ENCODE results near the gene UBE2R2.

Gene UBE2R2

DNA sequence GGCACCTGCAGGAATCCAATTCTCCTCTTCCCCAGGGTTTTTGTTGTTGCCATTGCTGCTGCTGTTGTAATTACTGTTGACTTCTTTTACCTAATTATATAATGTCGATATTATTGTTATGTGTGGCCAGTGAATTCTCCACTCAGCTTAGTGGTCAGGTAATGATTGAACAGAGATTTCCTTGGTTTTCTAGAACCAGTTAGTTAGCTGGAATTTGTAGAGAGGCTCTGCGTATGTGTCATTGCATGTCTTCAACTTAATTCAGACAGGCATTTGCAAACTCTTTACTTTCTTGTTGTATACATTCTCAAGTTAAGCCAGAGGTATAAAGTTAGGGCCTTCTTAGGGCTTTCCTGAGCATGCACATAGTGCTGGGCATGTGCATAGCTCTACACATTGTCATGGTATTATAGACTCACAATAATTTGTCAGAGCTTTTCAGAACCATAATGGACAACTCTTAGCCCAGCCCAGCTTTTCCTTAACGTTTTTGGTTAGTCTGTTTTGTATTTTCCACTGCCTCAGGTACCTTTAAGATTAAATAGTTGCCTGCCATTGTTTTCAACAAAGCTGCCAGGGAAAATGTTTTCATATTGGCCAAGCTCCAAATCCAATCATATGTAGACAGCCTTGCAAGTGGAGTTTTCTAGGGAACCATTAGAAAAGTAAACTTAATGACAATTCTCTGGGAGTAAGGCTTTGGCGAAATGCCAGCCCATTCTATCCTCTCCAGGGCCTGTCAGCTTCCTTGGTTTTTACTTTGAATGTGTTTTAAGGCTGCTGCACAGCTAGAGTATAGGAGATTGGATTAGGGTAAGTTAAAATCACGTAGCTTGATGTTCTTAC is 68.1 kb downstream of the UBE2R2 start:
- DNase-seq (ENCODE audit: low spot score) = no peak

DNA sequence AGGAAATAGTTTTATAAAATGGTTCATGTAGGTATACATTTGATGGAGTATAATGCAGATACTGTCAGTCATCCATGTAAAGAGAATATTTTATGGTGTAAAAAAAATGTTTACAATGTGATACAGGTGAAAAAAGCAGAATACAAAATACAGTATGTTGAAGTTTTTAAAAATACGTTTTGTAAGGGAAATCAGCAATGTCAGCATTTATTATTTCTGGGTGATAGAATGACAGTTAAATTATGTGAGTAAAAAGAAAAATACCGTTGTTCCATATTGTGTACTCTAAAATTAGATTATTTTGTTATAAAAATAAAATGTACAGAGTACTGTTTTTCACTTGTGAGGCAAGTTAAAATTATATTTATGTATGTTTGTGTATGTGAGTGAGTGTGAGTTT is 69.0 kb downstream of the UBE2R2 start:
- DNase-seq (ENCODE audit: low spot score) = no peak

DNA sequence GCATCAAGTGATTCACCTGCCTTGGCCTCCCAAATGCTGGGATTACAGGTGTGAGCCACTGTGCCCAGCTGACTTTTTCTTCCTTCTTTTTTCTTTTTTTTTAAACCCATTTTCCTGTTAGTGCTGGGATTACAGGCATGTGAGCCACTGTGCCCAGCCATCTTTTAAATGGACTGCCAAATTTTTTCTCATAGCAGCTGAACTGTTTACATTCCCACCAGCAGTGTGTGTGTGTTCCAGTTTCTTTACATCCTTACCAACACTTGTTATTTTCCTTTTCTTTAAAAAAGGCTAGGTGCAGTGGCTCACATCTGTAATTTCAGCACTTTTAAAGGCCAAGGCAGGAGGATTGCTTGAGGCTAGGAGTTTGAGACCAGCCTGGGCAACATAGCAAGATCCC is 76.9 kb downstream of the UBE2R2 start:
- DNase-seq (ENCODE audit: low spot score) = no peak

DNA sequence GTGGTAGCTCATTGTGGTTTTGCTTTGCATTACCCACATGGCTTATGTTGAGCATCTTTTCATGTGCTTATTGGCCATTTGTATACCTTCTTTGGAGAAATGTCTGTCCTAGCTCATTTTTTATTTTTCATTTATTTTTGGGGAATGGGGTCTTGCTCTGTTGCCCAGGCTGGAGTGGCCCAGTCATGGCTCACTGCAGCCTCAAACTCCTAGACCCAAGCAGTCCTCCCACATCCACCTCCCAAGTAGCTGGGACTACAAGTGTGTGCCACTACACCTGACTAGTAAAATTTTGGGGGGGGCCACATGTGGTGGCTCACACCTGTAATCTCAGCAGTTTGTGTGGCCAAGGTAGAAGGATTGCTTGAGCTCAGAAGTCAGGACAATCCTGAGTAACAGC is 77.4 kb downstream of the UBE2R2 start:
- no peak for DNase-seq (ENCODE audit: low spot score)

DNA sequence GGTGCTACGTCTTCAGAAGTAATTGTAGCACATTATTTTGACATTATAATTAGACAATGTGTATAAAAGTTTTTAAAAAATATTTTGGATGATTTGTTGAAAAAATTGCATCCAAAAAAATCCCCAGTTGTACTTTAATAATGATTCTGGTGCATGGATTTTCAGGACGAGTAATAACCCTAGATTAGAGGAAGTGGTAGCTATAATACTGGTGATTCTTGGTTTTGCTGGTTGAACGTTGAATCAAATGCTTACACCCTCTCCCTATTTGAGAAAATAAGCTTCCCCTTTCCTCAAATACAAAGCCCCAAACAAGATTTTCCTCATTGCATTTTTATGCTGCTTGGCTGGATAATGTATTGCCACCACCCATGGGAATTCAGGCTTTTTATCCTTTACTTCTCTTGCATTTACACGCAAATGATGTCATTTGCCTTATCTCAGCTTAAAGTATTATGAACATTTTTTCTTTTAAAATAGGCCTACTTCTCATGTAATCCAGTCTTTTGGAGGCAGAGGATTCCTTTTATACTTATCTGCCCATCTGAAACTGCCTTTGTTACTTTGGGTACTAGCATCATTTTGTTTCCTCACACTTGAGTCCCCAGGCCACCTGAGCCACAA is 86.3 kb downstream of the UBE2R2 start:
- no peak for DNase-seq (ENCODE audit: low spot score)

DNA sequence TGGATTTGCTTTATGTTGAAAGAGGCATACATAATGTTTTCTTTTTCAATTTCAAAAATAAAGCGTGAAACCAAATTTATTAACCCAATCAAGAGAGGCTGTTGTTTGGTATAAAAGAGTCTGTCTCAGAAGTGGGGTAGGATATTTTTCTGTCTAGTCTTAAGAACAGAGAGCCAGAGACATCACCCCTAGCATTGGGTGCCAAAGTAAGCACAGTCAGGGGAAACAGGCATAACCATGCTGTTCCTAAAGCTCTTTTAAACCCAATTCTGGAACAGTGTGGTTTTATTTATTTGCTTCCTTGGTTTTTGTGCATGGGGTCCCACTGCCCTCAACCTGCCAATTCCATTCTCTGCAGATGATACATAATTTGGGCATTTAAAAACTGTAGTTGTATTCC is 88.2 kb downstream of the UBE2R2 start:
- DNase-seq (ENCODE audit: low spot score) = no peak

DNA sequence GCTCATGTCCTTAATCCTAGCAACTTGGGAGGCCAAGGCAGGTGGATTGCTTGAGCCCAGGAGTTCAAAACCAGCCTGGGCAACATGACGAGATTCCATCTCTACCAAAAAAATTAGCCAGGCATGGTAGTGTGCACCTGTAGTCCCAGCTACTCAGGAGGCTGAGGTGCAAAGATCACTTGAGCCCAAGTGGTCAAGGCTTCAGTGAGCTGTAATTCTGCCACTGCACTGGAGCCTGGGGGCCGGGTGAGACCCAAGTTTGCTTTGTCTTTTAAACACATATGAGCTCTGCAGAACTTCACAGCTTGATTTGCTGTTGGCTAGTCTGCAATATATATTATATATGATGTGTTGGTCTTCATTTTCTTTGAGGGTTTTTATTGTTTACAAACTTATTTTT is 89.8 kb downstream of the UBE2R2 start:
- no peak for DNase-seq (ENCODE audit: low spot score)

DNA sequence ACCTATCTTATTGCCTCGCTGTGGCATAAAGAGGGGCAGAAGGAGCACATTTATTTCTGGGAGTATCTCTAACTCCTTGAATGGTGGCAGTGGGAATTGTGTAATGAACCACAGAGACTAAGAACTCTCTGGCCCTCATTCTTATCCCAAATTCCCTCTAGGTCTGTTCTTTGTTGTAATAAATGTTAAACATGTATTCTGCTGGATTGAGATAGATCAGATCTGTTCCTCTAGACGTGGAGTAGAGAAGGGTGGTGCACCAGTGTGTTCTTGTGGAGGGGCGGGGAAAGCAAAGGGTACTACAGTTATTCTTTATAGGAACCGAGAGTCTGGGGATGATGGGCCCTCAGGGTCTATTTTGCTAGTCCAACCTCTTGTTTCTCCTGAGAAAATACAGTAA is 90.4 kb downstream of the UBE2R2 start:
- DNase-seq (ENCODE audit: low spot score) = no peak

DNA sequence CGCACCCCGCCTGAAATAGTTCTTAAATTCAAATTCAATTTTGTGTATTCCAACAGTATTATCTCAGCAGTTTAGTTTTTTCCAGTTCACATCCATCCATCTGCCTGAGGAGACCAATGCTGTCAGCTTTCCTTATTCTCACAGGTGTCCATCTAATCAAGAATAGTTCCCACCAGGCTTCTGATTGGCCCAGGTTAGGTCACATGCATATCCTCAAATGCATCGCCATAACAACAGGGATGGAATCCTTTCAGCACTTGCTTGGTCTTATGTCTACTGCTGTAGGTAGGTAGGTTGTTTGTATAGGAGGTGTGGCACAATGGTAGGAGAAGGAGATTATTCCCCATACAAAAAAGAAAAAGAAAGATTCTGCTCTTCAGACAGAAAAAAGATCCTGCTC is 91.2 kb downstream of the UBE2R2 start:
- DNase-seq (ENCODE audit: low spot score) = no peak

DNA sequence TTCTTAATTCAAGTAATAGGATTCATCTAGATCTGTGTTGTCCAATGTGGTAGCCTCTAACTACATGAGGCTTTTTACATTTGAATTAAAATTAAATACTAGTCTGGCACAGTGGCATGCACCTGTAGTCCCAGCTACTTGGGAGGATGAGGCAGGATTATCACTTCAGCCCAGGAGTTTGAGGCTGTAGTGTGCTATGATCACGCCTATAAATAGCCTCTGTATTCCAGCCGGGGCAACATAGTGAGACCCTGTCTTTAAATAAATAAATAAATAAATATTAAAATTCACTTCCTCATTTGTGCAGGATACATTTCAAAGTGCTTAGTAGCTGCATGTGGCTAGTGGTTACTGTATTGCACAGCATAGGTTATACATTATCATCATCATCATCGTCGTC is 91.8 kb downstream of the UBE2R2 start:
- DNase-seq (ENCODE audit: low spot score) = no peak

DNA sequence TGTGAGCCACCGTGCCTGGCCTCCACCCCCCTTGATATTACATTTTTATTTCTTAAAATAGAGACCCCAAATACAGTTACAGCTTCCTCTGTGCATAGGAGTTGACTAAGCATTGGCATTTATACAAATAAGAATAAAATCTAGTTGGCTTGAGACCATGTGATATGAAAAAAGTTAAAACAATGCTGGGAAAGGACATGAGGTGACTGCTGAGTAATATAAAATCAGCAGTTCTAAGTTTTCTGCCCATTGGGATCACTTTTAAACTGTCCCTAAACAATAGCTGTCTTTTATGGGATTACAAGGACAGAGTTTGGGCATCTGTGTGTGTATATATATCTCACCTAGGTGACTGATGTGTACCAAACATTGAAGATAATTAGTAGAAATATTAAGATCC is 96.6 kb downstream of the UBE2R2 start:
- DNase-seq (ENCODE audit: low spot score) = no peak

DNA sequence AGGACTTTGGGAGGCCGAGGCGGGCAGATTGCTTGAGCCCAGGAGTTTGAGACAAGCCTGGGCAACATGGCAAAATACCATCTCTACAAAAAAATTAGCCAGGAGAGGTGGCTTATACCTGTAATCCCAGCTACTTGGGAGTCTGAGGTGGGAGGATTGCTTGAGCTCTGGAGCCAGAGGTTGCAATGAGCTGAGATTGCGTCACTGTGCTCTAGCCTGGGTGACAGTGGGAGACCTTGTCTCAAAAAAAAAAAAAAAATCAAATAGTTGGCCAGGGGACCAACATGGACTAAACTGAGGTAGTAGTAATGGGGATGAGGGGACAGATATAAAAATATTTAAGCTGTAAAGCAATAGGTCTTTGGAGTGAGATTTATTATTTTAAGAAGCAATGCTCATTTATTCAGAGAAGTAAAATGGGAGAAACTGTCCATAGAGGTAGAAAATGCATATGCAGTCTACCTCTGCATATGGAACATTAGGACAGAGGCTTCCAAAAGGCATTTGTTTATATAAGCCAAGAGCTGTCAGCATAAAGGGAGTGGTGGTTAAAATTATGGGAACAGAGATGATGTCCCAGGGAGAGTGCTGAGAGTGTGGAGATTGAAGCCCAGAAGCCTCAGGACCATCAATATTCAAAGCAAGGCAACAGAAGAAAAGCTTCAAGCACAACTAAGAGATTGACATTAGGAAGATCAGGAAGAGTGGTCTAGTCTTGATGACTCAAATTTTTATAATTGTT is 98.1 kb downstream of the UBE2R2 start:
- DNase-seq (ENCODE audit: low spot score) = no peak

DNA sequence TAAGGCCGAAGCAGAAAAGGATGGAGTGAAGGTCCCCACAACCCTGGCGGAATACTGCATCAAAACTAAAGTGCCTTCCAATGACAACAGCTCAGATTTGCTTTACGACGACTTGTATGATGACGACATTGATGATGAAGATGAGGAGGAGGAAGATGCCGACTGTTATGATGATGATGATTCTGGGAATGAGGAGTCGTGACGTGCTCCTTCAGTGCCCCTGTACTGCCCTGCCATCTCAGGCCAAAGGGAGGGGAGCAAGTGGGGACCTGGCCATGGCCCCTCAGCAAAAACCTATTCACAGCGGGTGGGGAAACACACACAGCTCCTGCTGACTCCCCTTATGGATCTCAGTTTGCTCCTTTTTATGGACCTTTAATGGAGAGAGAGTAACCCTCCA is 100.1 kb downstream of the UBE2R2 start:
- no peak for DNase-seq (ENCODE audit: low spot score)

DNA sequence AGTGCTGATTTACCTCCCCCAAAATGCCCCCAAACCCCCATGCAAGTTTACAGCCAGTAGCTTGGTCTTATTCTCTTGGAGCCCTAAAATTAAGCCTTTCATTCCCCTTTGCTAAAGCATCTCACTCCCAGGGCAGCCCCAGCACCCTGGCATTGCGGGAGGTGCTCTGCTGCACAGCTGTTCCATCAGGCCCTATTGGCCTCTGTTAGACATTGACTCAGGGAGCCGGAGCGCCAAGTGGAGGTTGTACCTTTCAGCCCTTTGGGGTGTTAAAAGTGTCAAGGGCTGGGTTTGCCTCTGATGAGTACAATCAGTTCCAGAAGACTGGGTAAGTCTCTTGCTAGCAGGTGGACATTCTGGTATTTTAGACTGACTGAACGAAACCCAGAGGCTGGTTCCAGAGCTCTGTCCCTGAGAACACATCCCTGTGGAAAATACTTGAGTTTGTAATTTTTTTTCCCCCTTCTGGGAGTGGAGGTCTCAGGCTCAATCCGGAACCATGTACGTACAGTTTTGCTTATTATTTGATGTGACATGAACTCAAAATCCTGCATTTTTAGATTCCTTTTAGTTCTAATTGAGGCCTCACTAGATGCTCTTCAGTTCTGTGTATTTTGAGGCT is 102.4 kb downstream of the UBE2R2 start:
- no peak for DNase-seq (ENCODE audit: low spot score)

DNA sequence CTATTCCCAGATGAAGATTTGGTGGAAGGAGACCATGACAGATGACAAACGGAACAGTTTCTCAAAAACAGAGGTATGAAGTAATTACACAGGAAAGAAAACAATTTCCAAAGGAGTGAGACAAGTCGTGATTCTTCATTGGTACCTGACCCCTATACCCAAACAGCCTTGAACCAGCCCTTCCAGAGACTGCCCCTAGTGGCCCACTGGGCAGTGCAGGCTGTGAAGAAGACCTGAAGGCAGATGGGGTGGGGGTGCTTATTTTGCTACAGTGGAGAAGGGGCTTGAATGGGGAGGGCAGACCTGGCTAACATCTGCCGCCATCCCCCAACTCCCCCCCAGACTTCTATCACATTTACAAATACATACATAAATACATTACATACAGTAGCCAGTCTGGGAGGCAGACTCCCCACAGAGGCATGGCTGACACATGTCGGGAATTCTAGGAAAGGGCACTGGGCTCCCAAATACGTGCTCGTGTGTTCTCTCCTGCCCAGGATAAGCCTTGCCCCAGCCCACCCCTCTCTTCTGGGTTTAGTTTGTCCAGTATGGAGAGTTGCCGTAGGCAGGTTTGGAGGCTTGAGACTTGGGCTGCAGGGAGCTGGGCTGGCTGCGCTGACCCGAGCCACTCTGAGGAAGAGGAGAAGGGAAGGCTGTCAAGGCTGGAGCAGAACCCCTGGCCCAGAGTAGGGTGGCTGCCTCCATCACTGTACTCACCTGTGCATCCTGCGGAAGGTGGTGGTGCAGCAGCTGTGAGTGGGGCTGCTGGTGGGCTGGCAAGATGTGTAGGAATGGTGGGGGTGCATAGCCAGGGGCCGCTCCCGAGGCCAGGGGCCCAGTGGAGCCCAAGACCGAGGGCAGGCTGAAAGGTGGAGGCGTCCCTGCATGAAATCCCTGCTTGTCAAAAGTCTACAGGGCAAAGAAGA is 105.3 kb downstream of the UBE2R2 start:
- DNase-seq (ENCODE audit: low spot score) = peak; percentile 21

DNA sequence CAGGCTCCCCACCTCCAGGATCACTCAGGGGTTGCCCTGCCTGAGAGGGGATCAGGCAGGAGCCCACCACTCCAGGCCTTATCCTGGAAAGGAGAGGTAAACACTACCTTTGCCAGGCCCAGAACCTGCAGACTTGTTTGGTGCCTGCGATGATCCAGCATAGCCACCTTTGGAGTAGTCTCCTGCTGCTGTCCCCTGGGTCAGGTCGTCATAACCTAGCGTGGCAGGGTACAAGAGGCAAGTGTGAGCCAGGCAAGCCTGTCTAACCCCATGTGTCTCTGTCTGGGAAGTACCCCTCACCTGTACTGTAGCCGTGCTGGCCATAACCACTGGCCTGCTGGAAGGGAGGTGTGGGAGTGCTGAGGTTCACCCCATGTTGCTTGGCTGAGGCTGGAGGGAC is 106.1 kb downstream of the UBE2R2 start:
- no peak for DNase-seq (ENCODE audit: low spot score)

DNA sequence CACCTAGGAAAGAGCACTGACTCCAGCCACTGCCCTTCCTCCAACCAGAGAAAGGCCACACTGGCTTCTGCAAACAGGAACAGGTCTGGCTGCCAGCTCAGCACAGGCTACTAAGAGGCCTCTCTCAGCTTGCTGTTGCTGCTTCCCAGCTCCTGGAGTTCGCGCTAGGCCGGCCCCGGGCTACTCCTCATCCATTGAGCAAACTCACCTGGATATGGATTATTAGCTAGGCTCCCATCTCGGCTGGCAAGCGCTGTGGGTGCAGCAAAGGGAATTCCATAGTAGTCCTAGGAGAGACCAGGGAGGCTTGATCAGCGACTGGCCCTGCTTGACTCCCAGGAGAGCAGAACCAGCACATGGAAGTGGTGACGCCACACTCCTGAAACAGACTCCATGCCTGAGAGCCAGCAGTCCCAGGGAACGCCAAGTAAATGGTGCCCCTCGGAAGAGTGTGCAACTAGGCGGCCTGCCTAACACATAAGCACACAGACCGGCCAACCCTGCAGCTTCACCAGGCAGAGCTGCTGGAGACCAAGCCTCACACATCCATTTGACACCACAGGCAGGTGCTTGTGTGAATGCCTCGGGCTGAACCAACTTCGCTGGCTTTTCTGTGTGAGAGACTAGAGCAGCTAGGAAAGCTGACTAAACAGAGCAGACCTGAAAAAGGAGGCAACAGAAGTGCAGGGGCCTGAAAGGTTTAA is 107.2 kb downstream of the UBE2R2 start:
- DNase-seq (ENCODE audit: low spot score) = no peak

DNA sequence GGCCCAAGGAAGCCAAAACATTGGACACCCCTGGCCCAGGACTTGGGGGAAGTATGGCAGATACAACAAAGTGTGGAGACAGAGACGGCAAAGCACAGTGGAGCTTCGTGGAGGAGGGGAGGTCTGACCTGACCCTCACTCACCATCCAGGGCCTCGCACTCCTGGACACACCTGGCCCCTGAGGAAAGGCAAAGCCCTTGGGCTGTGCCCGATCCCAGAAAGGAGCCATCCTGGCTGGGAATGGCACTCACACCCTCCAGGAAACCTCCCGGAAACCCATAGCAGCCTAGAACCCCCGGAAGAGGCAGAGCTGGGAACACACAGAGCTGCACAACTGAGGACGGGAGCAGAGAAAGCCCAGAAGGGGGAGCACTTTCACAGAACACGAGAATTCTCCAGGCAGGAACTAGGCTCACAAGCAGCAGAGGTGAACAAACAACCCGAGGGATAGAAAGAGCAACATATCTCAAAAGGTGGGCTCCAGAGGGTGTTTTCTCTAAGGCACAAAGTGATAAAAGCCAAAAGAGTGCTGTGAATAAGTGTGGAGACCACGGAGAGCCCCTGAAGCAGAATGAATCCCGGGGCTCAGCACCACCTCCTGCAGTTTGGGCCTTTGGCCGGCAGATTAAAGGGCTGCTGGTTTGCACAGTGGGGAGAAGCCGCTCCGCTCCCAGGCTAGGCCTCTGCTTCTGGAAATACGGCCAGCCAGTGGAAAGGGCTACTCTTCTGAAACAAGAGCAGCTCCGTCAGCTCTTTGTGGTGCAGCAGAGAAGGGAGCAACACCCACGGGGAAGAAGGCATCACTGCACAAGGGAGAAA is 108.2 kb downstream of the UBE2R2 start:
- peak; percentile 8 for DNase-seq (ENCODE audit: low spot score)

DNA sequence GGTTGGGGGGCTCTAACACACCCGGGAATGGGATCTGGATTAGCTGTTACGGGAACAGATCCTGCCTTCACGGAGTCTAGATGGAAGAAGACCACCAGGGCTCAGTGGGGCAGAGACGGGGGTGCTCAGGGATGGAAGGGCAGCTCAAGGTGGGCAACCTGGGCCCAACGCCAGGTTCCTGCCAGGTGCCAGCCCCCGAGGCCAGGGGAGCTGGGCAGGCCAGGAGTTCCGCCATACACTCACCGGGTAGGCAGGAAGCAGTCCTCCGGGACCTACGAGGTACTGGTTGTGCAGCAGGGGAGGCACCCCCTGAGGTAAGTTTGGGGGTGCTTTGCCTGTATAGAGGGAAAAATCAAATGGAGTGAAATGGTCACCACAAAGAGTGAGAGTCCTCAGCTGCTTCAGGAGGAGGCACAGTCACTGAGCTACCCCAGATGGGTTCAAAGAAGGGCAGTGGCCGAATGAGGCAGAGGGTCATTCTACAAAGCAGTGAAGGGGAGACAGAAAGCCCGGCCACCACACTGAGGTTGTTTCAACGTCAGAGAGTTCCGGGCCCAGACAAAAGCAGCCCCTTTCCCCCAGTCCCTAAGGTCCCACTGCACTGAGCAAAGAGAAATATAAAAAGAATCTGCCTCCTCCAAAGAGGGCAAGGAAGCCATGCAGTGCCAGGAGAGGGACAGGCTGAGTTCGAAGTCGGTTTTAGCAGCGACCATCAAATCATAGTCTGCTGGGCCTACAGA is 110.0 kb downstream of the UBE2R2 start:
- DNase-seq (ENCODE audit: low spot score) = no peak

All from activated CD4-positive, alpha-beta T cell treated with anti-CD3 and anti-CD28 coated beads, Interleukin-2, Interleukin-4, amounts not matched to agents 100 ng/mL and 50 ng/mL, durations not matched to agents 16 hours and 8 hours (primary cell).